H1 (cell line): ENCODE data around the gene LBH. TPM values are rescaled to one million over a fixed set of nuclear protein-coding genes. Genes with fewer than 3 reads are reported as not detected.

Source experiments
- CREB1 ChIP-seq: IDR thresholded peaks from 2 replicates; pipeline ENCODE4 v1.6.1; 2012; ENCODE audit warnings: inconsistent platforms
- KDM5A ChIP-seq: fragments of 200-600 bp; IDR thresholded peaks from 2 replicates; pipeline ENCODE4 v1.7.1; 2012; ENCODE audit warnings: mild to moderate bottlenecking, low read length, inconsistent platforms, mixed read lengths
- MAX ChIP-seq: IDR thresholded peaks from 2 replicates; pipeline ENCODE4 v1.6.1; 2012; ENCODE audit warnings: inconsistent platforms
- NRF1 ChIP-seq: IDR thresholded peaks from 2 replicates; pipeline ENCODE4 v1.6.1; 2011; ENCODE audit warnings: mild to moderate bottlenecking, low read depth, low read length, improper control_type of control experiment
- RBBP5 ChIP-seq: IDR thresholded peaks from 2 replicates; pipeline ENCODE4 v1.7.1; 2012; ENCODE audit warnings: low read depth, mild to moderate bottlenecking, inconsistent platforms, low read length, moderate library complexity, borderline replicate concordance
- RFX5 ChIP-seq: IDR thresholded peaks from 2 replicates; pipeline ENCODE4 v1.6.1; 2011; ENCODE audit warnings: low read depth, low read length, improper control_type of control experiment, borderline replicate concordance
- SP1 ChIP-seq: IDR thresholded peaks from 2 replicates; pipeline ENCODE4 v1.6.1; 2011; ENCODE audit warnings: low read depth, low read length
- TAF7 ChIP-seq: optimal IDR thresholded peaks from 2 replicates; pipeline ENCODE3; 2011; ENCODE audit warnings: low read depth, mild to moderate bottlenecking, inconsistent platforms, low read length, moderate library complexity, borderline replicate concordance
- polyA plus RNA-seq, 7 experiments: library from polyadenylated mRNA; depleted of rRNA in 3 of 7; stranded (reverse) in 5 of 7; unstranded in 2 of 7; fragments of >200 nt in 5 of 7; fragments of 200-250 nt in 2 of 7; gene quantifications; 1 replicate in 5 of 7; 2 replicates in 1 of 7; 4 replicates in 1 of 7; pipeline versions ENCODE4 v1.2.1 to v1.2.3, GENCODE V29; 2011 to 2013; ENCODE audit warnings: missing spikeins in 2 of 7, mixed read lengths in 2 of 7
- total RNA-seq: library from RNA; stranded (reverse); fragmentation: NEBNext Ultra II Directional; extraction: Animal tissue kit (Norgen Biotek cat#: 25700); gene quantifications from 2 replicates; pipeline ENCODE4 v1.2.1, GENCODE V29; 2021

Gene LBH
- total and polyA plus RNA-seq, 2 of the 8 experiments (the other 6 are each of a cell fraction or from before 2014, with no cell fraction given), result 25.7 to 34.5 TPM

- TF ChIP-seq RFX5 (no peak), SP1 (no peak), MAX (no peak), CREB1 (no peak), TAF7 (no peak), RBBP5 (no peak), KDM5A (no peak), NRF1 (no peak)
Observed at GRCh38 chr2:30218814-30219213, 12.5 kb upstream of the LBH start (continued).
